WTC11 (cell line): Measurements from ENCODE around the gene MTA1.

ENCODE experiments used
- CTCF ChIP-seq: fragments of 200-600 bp; IDR thresholded peaks from 2 replicates; pipeline ENCODE4 v1.8.0; 2022; ENCODE audit warnings: antibody characterized with exemption
- ELF4 ChIP-seq: sonication (generic); formaldehyde crosslinking; IDR thresholded peaks from 2 replicates; pipeline ENCODE4 v1.8.1; 2022; ENCODE audit warnings: low read depth, mild to moderate bottlenecking, moderate library complexity, missing genetic modification reagents
- ESRRA ChIP-seq: sonication (generic); formaldehyde crosslinking; IDR thresholded peaks from 2 replicates; pipeline ENCODE4 v1.8.1; 2022; ENCODE audit warnings: mild to moderate bottlenecking, missing genetic modification reagents, borderline replicate concordance
- GTF2I ChIP-seq: fragments of 250-450 bp; sonication (Bioruptor Pico); conservative IDR thresholded peaks from 2 replicates; pipeline ENCODE4 v1.4.0; 2021; ENCODE audit warnings: mild to moderate bottlenecking
- IRF2 ChIP-seq: sonication (generic); formaldehyde crosslinking; IDR thresholded peaks from 2 replicates; pipeline ENCODE4 v1.8.0; 2022; ENCODE audit warnings: low read depth, missing genetic modification reagents, borderline replicate concordance
- ZNF232 ChIP-seq: sonication (generic); formaldehyde crosslinking; IDR thresholded peaks from 2 replicates; pipeline ENCODE4 v1.8.0; 2022; ENCODE audit warnings: mild to moderate bottlenecking, missing genetic modification reagents
- TF ChIP-seq, protein P1 (sequence below): sonication (generic); formaldehyde crosslinking; IDR thresholded peaks from 2 replicates; pipeline ENCODE4 v1.8.1; 2023; ENCODE audit warnings: mild to moderate bottlenecking, missing genetic modification reagents, borderline replicate concordance
- TF ChIP-seq, protein P2 (sequence below): fragments of 250-450 bp; sonication (Bioruptor Pico); IDR thresholded peaks from 2 replicates; pipeline ENCODE4 v2.1.2; 2022; ENCODE audit warnings: mild to moderate bottlenecking, moderate library complexity

DNA sequence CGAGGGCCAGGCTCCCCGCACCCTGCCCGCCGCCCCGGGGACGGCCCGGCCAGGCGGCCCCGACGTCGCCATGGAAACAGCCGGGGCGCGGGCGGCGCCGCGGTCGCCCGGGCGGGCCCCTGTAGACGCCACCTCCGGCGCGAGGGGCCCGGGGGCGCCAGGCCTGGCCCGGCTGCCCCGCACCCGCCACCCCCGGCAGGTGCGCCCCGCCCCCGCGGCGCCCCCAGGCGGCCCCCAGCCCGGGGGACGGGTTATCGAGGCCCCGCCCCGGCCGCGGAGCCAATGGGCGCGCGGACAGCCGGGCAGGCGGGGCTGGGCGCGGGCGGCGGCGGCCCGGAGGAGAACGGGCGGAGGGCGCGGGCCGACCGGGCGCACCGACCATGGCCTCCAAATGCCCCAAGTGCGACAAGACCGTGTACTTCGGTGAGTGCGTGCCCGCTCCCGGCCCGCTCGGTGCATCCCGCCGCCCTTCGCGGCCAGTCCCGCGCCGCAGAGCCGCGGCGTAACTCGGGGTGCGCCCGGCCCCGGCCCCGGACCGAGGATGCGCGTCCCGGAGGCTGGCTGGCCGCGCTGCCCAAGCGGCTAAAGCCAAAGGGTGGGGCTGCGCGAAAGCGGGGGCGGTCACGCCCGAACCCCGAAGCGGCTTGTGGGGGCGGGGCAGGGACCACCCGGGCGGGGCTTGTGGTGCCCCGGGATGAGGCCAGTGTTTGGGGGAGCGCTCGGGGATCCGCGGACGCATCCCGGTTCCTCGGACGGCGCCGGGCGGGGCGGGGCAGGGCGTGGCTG lies 55.0 kb downstream of the MTA1 start, which contains the start of gene CRIP2:
- TF ChIP-seq ELF4 (CRISPR knock-in tag) (no peak), GTF2I (no peak), CTCF (no peak), ZNF232 (no peak), ESRRA (CRISPR knock-in tag) (no peak), IRF2 (CRISPR knock-in tag) (no peak)
- TF ChIP-seq, protein P1, sequence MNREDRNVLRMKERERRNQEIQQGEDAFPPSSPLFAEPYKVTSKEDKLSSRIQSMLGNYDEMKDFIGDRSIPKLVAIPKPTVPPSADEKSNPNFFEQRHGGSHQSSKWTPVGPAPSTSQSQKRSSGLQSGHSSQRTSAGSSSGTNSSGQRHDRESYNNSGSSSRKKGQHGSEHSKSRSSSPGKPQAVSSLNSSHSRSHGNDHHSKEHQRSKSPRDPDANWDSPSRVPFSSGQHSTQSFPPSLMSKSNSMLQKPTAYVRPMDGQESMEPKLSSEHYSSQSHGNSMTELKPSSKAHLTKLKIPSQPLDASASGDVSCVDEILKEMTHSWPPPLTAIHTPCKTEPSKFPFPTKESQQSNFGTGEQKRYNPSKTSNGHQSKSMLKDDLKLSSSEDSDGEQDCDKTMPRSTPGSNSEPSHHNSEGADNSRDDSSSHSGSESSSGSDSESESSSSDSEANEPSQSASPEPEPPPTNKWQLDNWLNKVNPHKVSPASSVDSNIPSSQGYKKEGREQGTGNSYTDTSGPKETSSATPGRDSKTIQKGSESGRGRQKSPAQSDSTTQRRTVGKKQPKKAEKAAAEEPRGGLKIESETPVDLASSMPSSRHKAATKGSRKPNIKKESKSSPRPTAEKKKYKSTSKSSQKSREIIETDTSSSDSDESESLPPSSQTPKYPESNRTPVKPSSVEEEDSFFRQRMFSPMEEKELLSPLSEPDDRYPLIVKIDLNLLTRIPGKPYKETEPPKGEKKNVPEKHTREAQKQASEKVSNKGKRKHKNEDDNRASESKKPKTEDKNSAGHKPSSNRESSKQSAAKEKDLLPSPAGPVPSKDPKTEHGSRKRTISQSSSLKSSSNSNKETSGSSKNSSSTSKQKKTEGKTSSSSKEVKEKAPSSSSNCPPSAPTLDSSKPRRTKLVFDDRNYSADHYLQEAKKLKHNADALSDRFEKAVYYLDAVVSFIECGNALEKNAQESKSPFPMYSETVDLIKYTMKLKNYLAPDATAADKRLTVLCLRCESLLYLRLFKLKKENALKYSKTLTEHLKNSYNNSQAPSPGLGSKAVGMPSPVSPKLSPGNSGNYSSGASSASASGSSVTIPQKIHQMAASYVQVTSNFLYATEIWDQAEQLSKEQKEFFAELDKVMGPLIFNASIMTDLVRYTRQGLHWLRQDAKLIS (CRISPR knock-in tag), result no peak
- TF ChIP-seq, protein P2, sequence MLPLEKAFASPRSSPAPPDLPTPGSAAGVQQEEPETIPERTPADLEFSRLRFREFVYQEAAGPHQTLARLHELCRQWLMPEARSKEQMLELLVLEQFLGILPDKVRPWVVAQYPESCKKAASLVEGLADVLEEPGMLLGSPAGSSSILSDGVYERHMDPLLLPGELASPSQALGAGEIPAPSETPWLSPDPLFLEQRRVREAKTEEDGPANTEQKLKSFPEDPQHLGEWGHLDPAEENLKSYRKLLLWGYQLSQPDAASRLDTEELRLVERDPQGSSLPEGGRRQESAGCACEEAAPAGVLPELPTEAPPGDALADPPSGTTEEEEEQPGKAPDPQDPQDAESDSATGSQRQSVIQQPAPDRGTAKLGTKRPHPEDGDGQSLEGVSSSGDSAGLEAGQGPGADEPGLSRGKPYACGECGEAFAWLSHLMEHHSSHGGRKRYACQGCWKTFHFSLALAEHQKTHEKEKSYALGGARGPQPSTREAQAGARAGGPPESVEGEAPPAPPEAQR (CRISPR knock-in tag), result no peak
